HepG2 (cell line): Measurements from ENCODE around the gene ATP6V0E2. TPM values are rescaled to one million over a fixed set of nuclear protein-coding genes. Genes with fewer than 3 reads are reported as not detected.
A peak's percentile ranks its signal among the peaks of the same experiment; 100 is the strongest.

Experiments used
- CREM ChIP-seq, 2 experiments: sonication (generic) in 1 of 2; formaldehyde crosslinking in 1 of 2; IDR thresholded peaks; 2 replicates each; pipeline versions ENCODE4 v1.4.0 to v1.6.1; 2016 to 2020; ENCODE audit warnings: antibody characterized with exemption in 1 of 2, mild to moderate bottlenecking in 1 of 2, missing genetic modification reagents in 1 of 2
- ELF4 ChIP-seq: sonication (generic); formaldehyde crosslinking; IDR thresholded peaks from 2 replicates; pipeline ENCODE4 v1.5.0; 2020; ENCODE audit warnings: missing genetic modification reagents, mild to moderate bottlenecking, moderate library complexity, borderline replicate concordance
- HDAC1 ChIP-seq: sonication (generic); formaldehyde crosslinking; IDR thresholded peaks from 2 replicates; pipeline ENCODE4 v1.5.1; 2020; ENCODE audit warnings: mild to moderate bottlenecking, missing genetic modification reagents
- HDAC2 ChIP-seq: sonication (generic); formaldehyde crosslinking; IDR thresholded peaks from 2 replicates; pipeline ENCODE4 v1.4.0; 2020; ENCODE audit warnings: missing genetic modification reagents
- KLF9 ChIP-seq: IDR thresholded peaks from 2 replicates; pipeline ENCODE4 v1.6.1; 2016; ENCODE audit warnings: low read depth
- MAZ ChIP-seq, 2 experiments: sonication (generic) in 1 of 2; formaldehyde crosslinking in 1 of 2; IDR thresholded peaks; 2 replicates each; pipeline versions ENCODE4 v1.5.0 to v1.6.1; 2012 to 2020; ENCODE audit warnings: low read depth in 2 of 2, mild to moderate bottlenecking in 2 of 2, borderline replicate concordance in 1 of 2, improper control_type of control experiment in 1 of 2, low read length in 1 of 2, missing genetic modification reagents in 1 of 2, moderate library complexity in 1 of 2
- MTA1 ChIP-seq: sonication (generic); formaldehyde crosslinking; IDR thresholded peaks from 2 replicates; pipeline ENCODE4 v1.4.0; 2020; ENCODE audit warnings: missing genetic modification reagents, mild to moderate bottlenecking, borderline replicate concordance
- NFKB2 ChIP-seq: sonication (generic); formaldehyde crosslinking; IDR thresholded peaks from 2 replicates; pipeline ENCODE4 v1.4.0; 2020; ENCODE audit warnings: missing genetic modification reagents, borderline replicate concordance
- PAWR ChIP-seq: sonication (generic); formaldehyde crosslinking; IDR thresholded peaks from 2 replicates; pipeline ENCODE4 v1.4.0; 2020; ENCODE audit warnings: missing genetic modification reagents, mild to moderate bottlenecking, borderline replicate concordance
- RBAK ChIP-seq: sonication (generic); formaldehyde crosslinking; IDR thresholded peaks from 2 replicates; pipeline ENCODE4 v1.5.1; 2020; ENCODE audit warnings: mild to moderate bottlenecking, missing genetic modification reagents
- TERF1 ChIP-seq: sonication (generic); formaldehyde crosslinking; IDR thresholded peaks from 2 replicates; pipeline ENCODE4 v1.8.0; 2022; ENCODE audit warnings: mild to moderate bottlenecking, missing genetic modification reagents, moderate library complexity
- TIGD3 ChIP-seq: sonication (generic); formaldehyde crosslinking; IDR thresholded peaks from 2 replicates; pipeline ENCODE4 v1.5.1; 2020; ENCODE audit warnings: mild to moderate bottlenecking, missing genetic modification reagents, borderline replicate concordance
- ZBTB42 ChIP-seq: sonication (generic); formaldehyde crosslinking; IDR thresholded peaks from 2 replicates; pipeline ENCODE4 v1.5.0; 2020; ENCODE audit warnings: mild to moderate bottlenecking, missing genetic modification reagents
- ZFP41 ChIP-seq: sonication (generic); formaldehyde crosslinking; IDR thresholded peaks from 2 replicates; pipeline ENCODE4 v1.4.0; 2020; ENCODE audit warnings: mild to moderate bottlenecking, missing genetic modification reagents, borderline replicate concordance
- ZMYM3 ChIP-seq: sonication (generic); formaldehyde crosslinking; IDR thresholded peaks from 2 replicates; pipeline ENCODE4 v1.5.1; 2020; ENCODE audit warnings: mild to moderate bottlenecking, missing genetic modification reagents
- ZNF34 ChIP-seq: sonication (generic); formaldehyde crosslinking; IDR thresholded peaks from 2 replicates; pipeline ENCODE4 v1.4.0; 2020; ENCODE audit warnings: mild to moderate bottlenecking, missing genetic modification reagents, borderline replicate concordance
- ZNF343 ChIP-seq: sonication (generic); formaldehyde crosslinking; IDR thresholded peaks from 2 replicates; pipeline ENCODE4 v1.4.0; 2020; ENCODE audit warnings: mild to moderate bottlenecking, missing genetic modification reagents
- ZNF563 ChIP-seq: sonication (generic); formaldehyde crosslinking; IDR thresholded peaks from 2 replicates; pipeline ENCODE4 v1.8.0; 2022; ENCODE audit warnings: mild to moderate bottlenecking, moderate library complexity, missing genetic modification reagents
- ZNF616 ChIP-seq: sonication (generic); formaldehyde crosslinking; IDR thresholded peaks from 2 replicates; pipeline ENCODE4 v1.5.0; 2020; ENCODE audit warnings: low read depth, mild to moderate bottlenecking, missing genetic modification reagents
- polyA plus RNA-seq, 8 experiments: library from polyadenylated mRNA; depleted of rRNA in 3 of 8; stranded (reverse) in 7 of 8; unstranded in 1 of 8; fragments of >200 nt; fragmentation: Illumina TruSeq in 4 of 8; extraction: Trizol in 4 of 8; gene quantifications; 2 replicates each; pipeline versions ENCODE4 v1.2.1 to v1.2.3, GENCODE V29; 2011 to 2016; ENCODE audit warnings: low read depth in 4 of 8, missing spikeins in 1 of 8, mixed read lengths in 1 of 8; ENCODE audit not compliant: insufficient read depth in 1 of 8
- total RNA-seq, 5 experiments: library from RNA; depleted of rRNA; stranded (reverse); fragments of >200 nt; fragmentation: Illumina TruSeq; extraction: Trizol; gene quantifications; 2 replicates each; pipeline ENCODE4 v1.2.3, GENCODE V29; 2016; ENCODE audit warnings: low read depth in 1 of 5
- TF ChIP-seq, protein P1 (sequence below): sonication (generic); formaldehyde crosslinking; IDR thresholded peaks from 2 replicates; pipeline ENCODE4 v1.4.0; 2020; ENCODE audit warnings: missing genetic modification reagents
- TF ChIP-seq, protein P2 (sequence below): IDR thresholded peaks from 2 replicates; pipeline ENCODE4 v1.6.1; 2016; ENCODE audit warnings: control low read depth

ATP6V0E2 gene
- total and polyA plus RNA-seq, 2 of the 13 experiments (the other 11 are each of a cell fraction or from before 2014, with no cell fraction given): 36.8 to 203 TPM

DNA sequence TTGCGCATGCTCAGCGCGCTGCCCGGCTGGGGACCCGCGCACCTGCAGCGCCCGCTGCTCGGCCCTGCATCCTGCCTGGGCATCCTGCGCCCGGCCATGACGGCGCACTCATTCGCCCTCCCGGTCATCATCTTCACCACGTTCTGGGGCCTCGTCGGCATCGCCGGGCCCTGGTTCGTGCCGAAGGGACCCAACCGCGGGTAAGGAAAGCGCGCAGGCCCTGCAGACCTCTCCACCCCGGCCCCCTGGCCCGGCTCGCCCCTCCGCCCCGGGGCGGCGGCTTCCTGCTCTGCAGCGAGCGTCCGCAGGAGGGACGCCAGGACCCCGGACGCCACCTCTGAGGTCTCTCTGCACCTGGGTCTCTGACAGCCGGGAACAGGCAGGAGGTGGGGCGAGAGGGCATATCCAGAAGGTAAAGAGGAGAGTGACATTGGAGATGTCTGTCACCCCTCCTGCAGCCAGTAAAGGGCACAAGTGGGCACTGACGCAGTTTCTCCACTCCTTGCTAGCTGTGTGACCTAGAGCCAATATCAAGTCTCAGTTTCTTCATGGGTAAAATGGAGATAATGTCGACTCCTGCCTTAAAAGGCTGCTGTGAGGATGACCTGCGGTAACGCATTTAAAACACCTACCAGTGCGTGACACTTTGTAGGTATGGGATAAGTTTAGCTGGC, 338 bp downstream of the ATP6V0E2 start (continued):
- TF ChIP-seq, protein P1, sequence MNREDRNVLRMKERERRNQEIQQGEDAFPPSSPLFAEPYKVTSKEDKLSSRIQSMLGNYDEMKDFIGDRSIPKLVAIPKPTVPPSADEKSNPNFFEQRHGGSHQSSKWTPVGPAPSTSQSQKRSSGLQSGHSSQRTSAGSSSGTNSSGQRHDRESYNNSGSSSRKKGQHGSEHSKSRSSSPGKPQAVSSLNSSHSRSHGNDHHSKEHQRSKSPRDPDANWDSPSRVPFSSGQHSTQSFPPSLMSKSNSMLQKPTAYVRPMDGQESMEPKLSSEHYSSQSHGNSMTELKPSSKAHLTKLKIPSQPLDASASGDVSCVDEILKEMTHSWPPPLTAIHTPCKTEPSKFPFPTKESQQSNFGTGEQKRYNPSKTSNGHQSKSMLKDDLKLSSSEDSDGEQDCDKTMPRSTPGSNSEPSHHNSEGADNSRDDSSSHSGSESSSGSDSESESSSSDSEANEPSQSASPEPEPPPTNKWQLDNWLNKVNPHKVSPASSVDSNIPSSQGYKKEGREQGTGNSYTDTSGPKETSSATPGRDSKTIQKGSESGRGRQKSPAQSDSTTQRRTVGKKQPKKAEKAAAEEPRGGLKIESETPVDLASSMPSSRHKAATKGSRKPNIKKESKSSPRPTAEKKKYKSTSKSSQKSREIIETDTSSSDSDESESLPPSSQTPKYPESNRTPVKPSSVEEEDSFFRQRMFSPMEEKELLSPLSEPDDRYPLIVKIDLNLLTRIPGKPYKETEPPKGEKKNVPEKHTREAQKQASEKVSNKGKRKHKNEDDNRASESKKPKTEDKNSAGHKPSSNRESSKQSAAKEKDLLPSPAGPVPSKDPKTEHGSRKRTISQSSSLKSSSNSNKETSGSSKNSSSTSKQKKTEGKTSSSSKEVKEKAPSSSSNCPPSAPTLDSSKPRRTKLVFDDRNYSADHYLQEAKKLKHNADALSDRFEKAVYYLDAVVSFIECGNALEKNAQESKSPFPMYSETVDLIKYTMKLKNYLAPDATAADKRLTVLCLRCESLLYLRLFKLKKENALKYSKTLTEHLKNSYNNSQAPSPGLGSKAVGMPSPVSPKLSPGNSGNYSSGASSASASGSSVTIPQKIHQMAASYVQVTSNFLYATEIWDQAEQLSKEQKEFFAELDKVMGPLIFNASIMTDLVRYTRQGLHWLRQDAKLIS: no peak
- TF ChIP-seq ELF4 (CRISPR knock-in tag) (no peak), MAZ (IDR thresholded peaks at IDR 0.05; ENCODE audit: borderline replicate concordance, low read depth, low read length) (no peak), MAZ (CRISPR knock-in tag; IDR thresholded peaks at IDR 0.05; ENCODE audit: low read depth) (peak; percentile 35; the same call in 1 of the 2 replicates), NFKB2 (peak; percentile 24; the same call in 1 of the 2 replicates), ZNF343 (CRISPR knock-in tag) (peak; percentile 62; the same call in 1 of the 2 replicates), TERF1 (CRISPR knock-in tag) (no peak), RBAK (CRISPR knock-in tag) (no peak), HDAC2 (peak; percentile 16), TIGD3 (CRISPR knock-in tag) (no peak), HDAC1 (CRISPR knock-in tag) (peak; percentile 71), ZFP41 (CRISPR knock-in tag) (peak; percentile 13; the same call in 1 of the 2 replicates), MTA1 (CRISPR knock-in tag) (no peak), CREM (IDR thresholded peaks at IDR 0.05) (no peak), CREM (CRISPR knock-in tag; IDR thresholded peaks at IDR 0.05) (no peak), ZNF34 (no peak), PAWR (no peak), KLF9 (CRISPR knock-in tag) (no peak), ZNF563 (CRISPR knock-in tag) (no peak), ZNF616 (CRISPR knock-in tag) (peak; percentile 33; the same call in 1 of the 2 replicates), ZMYM3 (CRISPR knock-in tag) (no peak), ZBTB42 (CRISPR knock-in tag) (0 out of 2 replicates have a peak, but pooled peaks have one; percentile 24)
- TF ChIP-seq, protein P2, sequence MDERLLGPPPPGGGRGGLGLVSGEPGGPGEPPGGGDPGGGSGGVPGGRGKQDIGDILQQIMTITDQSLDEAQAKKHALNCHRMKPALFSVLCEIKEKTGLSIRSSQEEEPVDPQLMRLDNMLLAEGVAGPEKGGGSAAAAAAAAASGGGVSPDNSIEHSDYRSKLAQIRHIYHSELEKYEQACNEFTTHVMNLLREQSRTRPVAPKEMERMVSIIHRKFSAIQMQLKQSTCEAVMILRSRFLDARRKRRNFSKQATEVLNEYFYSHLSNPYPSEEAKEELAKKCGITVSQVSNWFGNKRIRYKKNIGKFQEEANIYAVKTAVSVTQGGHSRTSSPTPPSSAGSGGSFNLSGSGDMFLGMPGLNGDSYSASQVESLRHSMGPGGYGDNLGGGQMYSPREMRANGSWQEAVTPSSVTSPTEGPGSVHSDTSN (CRISPR knock-in tag): no peak
